ENCODE data around the gene ITM2B. TPM values are rescaled to one million over a fixed set of nuclear protein-coding genes. Genes with fewer than 3 reads are reported as not detected.

Gene ITM2B
- total and polyA plus RNA-seq, 10 of the 15 experiments (the other 5 are each of a cell fraction or from before 2014, with no cell fraction given) = 2.5 to 18.1 (median 4.9) TPM

DNA sequence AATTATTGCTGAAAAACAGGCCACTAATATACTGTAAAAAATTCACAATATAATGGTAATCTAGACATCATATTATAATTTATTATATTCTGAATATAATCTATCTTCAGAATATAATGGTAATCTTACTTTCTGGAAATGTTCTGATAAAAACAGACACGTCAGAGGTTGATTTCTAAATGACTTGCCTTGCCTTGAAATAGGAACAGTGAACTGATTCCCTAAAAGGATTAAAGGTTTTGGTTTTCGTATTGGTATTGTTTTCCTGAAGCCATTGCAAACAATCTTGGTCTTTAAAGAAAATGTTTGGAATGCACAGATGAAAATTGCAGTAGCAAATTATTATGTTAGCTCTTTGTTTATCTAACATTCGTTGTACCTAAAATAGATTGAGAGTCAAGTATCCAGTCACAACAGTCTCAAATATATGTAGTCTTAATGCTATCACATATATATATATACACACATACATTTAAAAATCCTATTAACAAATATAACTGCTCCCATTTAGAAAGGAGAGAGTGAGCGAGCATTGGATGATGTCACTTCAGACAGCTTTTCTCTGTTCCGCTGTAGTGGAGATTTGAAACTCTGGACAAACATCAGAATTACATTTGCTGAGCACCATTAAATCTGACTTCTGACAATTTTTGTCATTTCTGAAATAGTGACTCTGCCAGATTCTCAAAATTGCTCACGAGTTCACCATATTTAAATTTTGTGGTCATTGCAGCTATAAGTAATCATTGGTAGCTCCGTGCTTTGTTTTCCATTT is 1.7 kb downstream of the ITM2B start (continued):
- TF ChIP-seq, protein P1, sequence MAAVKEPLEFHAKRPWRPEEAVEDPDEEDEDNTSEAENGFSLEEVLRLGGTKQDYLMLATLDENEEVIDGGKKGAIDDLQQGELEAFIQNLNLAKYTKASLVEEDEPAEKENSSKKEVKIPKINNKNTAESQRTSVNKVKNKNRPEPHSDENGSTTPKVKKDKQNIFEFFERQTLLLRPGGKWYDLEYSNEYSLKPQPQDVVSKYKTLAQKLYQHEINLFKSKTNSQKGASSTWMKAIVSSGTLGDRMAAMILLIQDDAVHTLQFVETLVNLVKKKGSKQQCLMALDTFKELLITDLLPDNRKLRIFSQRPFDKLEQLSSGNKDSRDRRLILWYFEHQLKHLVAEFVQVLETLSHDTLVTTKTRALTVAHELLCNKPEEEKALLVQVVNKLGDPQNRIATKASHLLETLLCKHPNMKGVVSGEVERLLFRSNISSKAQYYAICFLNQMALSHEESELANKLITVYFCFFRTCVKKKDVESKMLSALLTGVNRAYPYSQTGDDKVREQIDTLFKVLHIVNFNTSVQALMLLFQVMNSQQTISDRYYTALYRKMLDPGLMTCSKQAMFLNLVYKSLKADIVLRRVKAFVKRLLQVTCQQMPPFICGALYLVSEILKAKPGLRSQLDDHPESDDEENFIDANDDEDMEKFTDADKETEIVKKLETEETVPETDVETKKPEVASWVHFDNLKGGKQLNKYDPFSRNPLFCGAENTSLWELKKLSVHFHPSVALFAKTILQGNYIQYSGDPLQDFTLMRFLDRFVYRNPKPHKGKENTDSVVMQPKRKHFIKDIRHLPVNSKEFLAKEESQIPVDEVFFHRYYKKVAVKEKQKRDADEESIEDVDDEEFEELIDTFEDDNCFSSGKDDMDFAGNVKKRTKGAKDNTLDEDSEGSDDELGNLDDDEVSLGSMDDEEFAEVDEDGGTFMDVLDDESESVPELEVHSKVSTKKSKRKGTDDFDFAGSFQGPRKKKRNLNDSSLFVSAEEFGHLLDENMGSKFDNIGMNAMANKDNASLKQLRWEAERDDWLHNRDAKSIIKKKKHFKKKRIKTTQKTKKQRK (IDR thresholded peaks at IDR 0.05; ENCODE audit: low read depth, low read length) = no peak
- TF ChIP-seq, protein P2, sequence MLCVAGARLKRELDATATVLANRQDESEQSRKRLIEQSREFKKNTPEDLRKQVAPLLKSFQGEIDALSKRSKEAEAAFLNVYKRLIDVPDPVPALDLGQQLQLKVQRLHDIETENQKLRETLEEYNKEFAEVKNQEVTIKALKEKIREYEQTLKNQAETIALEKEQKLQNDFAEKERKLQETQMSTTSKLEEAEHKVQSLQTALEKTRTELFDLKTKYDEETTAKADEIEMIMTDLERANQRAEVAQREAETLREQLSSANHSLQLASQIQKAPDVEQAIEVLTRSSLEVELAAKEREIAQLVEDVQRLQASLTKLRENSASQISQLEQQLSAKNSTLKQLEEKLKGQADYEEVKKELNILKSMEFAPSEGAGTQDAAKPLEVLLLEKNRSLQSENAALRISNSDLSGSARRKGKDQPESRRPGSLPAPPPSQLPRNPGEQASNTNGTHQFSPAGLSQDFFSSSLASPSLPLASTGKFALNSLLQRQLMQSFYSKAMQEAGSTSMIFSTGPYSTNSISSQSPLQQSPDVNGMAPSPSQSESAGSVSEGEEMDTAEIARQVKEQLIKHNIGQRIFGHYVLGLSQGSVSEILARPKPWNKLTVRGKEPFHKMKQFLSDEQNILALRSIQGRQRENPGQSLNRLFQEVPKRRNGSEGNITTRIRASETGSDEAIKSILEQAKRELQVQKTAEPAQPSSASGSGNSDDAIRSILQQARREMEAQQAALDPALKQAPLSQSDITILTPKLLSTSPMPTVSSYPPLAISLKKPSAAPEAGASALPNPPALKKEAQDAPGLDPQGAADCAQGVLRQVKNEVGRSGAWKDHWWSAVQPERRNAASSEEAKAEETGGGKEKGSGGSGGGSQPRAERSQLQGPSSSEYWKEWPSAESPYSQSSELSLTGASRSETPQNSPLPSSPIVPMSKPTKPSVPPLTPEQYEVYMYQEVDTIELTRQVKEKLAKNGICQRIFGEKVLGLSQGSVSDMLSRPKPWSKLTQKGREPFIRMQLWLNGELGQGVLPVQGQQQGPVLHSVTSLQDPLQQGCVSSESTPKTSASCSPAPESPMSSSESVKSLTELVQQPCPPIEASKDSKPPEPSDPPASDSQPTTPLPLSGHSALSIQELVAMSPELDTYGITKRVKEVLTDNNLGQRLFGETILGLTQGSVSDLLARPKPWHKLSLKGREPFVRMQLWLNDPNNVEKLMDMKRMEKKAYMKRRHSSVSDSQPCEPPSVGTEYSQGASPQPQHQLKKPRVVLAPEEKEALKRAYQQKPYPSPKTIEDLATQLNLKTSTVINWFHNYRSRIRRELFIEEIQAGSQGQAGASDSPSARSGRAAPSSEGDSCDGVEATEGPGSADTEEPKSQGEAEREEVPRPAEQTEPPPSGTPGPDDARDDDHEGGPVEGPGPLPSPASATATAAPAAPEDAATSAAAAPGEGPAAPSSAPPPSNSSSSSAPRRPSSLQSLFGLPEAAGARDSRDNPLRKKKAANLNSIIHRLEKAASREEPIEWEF (IDR thresholded peaks at IDR 0.05; ENCODE audit: insufficient replicate concordance, low read depth, low read length) = no peak
- TF ChIP-seq TAF1 (IDR thresholded peaks at IDR 0.05; ENCODE audit: borderline replicate concordance, low read depth, low read length) (no peak), RCOR1 (conservative IDR thresholded peaks at IDR 0.05; ENCODE audit: low read depth, low read length) (peak; percentile 85; the same call in 1 of the 2 replicates), POLR2AphosphoS5 (IDR thresholded peaks at IDR 0.05; ENCODE audit: low read length) (no peak), MXI1 (IDR thresholded peaks at IDR 0.05; ENCODE audit: low read depth, low read length) (no peak), BACH1 (IDR thresholded peaks at IDR 0.05; ENCODE audit: borderline replicate concordance) (no peak), BCL11A (IDR thresholded peaks at IDR 0.05; ENCODE audit: low read depth, low read length) (peak; percentile 74; the same call in 1 of the 2 replicates), NFXL1 (IDR thresholded peaks at IDR 0.05; ENCODE audit: borderline replicate concordance) (no peak), SREBF2 (IDR thresholded peaks at IDR 0.05; ENCODE audit: low read length) (no peak), EGR1 (IDR thresholded peaks at IDR 0.05; ENCODE audit: borderline replicate concordance in 1 of 2, low read depth in 2 of 2, low read length in 2 of 2) (no peak), HDAC2 (IDR thresholded peaks at IDR 0.05) (no peak), RAD21 (IDR thresholded peaks at IDR 0.05; ENCODE audit: insufficient read depth, low read depth, low read length) (no peak), CREB1 (IDR thresholded peaks at IDR 0.05; ENCODE audit: low read depth) (0 out of 2 replicates have a peak, but pooled peaks have one; percentile 37)
- TF ChIP-seq, protein P3, sequence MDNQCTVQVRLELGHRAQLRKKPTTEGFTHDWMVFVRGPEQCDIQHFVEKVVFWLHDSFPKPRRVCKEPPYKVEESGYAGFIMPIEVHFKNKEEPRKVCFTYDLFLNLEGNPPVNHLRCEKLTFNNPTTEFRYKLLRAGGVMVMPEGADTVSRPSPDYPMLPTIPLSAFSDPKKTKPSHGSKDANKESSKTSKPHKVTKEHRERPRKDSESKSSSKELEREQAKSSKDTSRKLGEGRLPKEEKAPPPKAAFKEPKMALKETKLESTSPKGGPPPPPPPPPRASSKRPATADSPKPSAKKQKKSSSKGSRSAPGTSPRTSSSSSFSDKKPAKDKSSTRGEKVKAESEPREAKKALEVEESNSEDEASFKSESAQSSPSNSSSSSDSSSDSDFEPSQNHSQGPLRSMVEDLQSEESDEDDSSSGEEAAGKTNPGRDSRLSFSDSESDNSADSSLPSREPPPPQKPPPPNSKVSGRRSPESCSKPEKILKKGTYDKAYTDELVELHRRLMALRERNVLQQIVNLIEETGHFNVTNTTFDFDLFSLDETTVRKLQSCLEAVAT (IDR thresholded peaks at IDR 0.05) = no peak
- TF ChIP-seq, protein P4, sequence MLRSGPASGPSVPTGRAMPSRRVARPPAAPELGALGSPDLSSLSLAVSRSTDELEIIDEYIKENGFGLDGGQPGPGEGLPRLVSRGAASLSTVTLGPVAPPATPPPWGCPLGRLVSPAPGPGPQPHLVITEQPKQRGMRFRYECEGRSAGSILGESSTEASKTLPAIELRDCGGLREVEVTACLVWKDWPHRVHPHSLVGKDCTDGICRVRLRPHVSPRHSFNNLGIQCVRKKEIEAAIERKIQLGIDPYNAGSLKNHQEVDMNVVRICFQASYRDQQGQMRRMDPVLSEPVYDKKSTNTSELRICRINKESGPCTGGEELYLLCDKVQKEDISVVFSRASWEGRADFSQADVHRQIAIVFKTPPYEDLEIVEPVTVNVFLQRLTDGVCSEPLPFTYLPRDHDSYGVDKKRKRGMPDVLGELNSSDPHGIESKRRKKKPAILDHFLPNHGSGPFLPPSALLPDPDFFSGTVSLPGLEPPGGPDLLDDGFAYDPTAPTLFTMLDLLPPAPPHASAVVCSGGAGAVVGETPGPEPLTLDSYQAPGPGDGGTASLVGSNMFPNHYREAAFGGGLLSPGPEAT (IDR thresholded peaks at IDR 0.05; ENCODE audit: low read depth) = no peak

Measured in GM12878 (cell line).